HG03342 (cell line): Measurements from ENCODE around the gene TEKTIP1.
"Not testable (repeated sequence)": the region's sequence is repeated elsewhere in the genome, so short reads cannot be mapped to it uniquely, and the experiment has no call there.

Source experiments
- ATAC-seq: cut with Tn5 transposase; IDR thresholded peaks from one replicate; pipeline ENCODE4 v1.9.1; 2021; ENCODE audit warnings: mild to moderate bottlenecking, moderate library complexity; ENCODE audit not compliant: unreplicated experiment

The TEKTIP1 gene

GRCh38 chr19:3522421-3523360, 16.3 kb upstream of the TEKTIP1 start:
- ATAC-seq = no peak

GRCh38 chr19:3523361-3524077, 15.5 kb upstream of the TEKTIP1 start:
- no peak for ATAC-seq

GRCh38 chr19:3524078-3524842, 14.7 kb upstream of the TEKTIP1 start:
- ATAC-seq = no peak

- ATAC-seq = no peak
Observed at GRCh38 chr19:3524904-3525451, 14.0 kb upstream of the TEKTIP1 start.

GRCh38 chr19:3526507-3527237, 12.3 kb upstream of the TEKTIP1 start:
- ATAC-seq = no peak

- ATAC-seq = no peak
Observed at GRCh38 chr19:3527238-3527910, 11.6 kb upstream of the TEKTIP1 start.

- ATAC-seq = no peak
Observed at GRCh38 chr19:3528080-3528479, 10.9 kb upstream of the TEKTIP1 start.

GRCh38 chr19:3528539-3529211, 10.3 kb upstream of the TEKTIP1 start:
- no peak for ATAC-seq

- not testable (repeated sequence) for ATAC-seq
Observed at GRCh38 chr19:3529299-3529698, 9.7 kb upstream of the TEKTIP1 start.

GRCh38 chr19:3530389-3530788, 8.6 kb upstream of the TEKTIP1 start:
- ATAC-seq = no peak

- no peak for ATAC-seq
Observed at GRCh38 chr19:3531716-3532115, 7.3 kb upstream of the TEKTIP1 start.

GRCh38 chr19:3532154-3532786, 6.7 kb upstream of the TEKTIP1 start:
- ATAC-seq = no peak

- no peak for ATAC-seq
Observed at GRCh38 chr19:3533033-3533432, 5.9 kb upstream of the TEKTIP1 start.

GRCh38 chr19:3533563-3534216, 5.3 kb upstream of the TEKTIP1 start:
- ATAC-seq = no peak

- no peak for ATAC-seq
Observed at GRCh38 chr19:3534375-3535234, 4.4 kb upstream of the TEKTIP1 start.

GRCh38 chr19:3535235-3535535, 3.8 kb upstream of the TEKTIP1 start:
- ATAC-seq = no peak

GRCh38 chr19:3535563-3535965, 3.4 kb upstream of the TEKTIP1 start:
- no peak for ATAC-seq
